HFFc6 (cell line): ENCODE data around the gene MYOM1. TPM values are rescaled to one million over a fixed set of nuclear protein-coding genes. Genes with fewer than 3 reads are reported as not detected.

Source experiments
- DNase-seq: peaks from one replicate; pipeline ENCODE4 v3.0.0-alpha.2; 2018
- H3K27ac Mint-ChIP-seq: 2 replicates; pipeline ENCODE4 v1.8.0; 2020; ENCODE audit warnings: mild to moderate bottlenecking, mixed read lengths
- H3K27me3 Mint-ChIP-seq: 2 replicates; pipeline ENCODE4 v1.8.0; 2021; ENCODE audit warnings: mild to moderate bottlenecking, moderate library complexity, mixed read lengths; ENCODE audit not compliant: insufficient read depth
- H3K36me3 Mint-ChIP-seq: 2 replicates; pipeline ENCODE4 v1.8.0; 2021; ENCODE audit warnings: low read depth, mixed read lengths
- H3K4me1 Mint-ChIP-seq: 2 replicates; pipeline ENCODE4 v1.8.0; 2020; ENCODE audit warnings: low read depth, mixed read lengths
- H3K4me3 Mint-ChIP-seq: 2 replicates; pipeline ENCODE4 v1.8.0; 2020; ENCODE audit warnings: mild to moderate bottlenecking, moderate library complexity, mixed read lengths
- H3K9me3 Mint-ChIP-seq: 2 replicates; pipeline ENCODE4 v1.8.0; 2020; ENCODE audit warnings: mild to moderate bottlenecking, mixed read lengths
- CTCF ChIP-seq: fragments of 200-600 bp; sonication (generic); IDR thresholded peaks from 2 replicates; pipeline ENCODE4 v1.5.0; 2021; ENCODE audit warnings: antibody characterized with exemption, mild to moderate bottlenecking
- total RNA-seq, 6 experiments: library from RNA; stranded (reverse); fragmentation: NEBNext Ultra II Directional; extraction: Animal tissue kit (Norgen Biotek cat#: 25700); gene quantifications; 2 replicates in 1 of 6; 3 replicates in 5 of 6; pipeline ENCODE4 v1.2.3, GENCODE V29; 2021

Gene MYOM1
- total RNA-seq, 6 experiments from 2014 or later: 0.03 to 0.14 (median 0.06) TPM; not detected in 2

GRCh38 chr18:3048820-3049349, 170.9 kb downstream of the MYOM1 start:
- TF ChIP-seq CTCF: no peak
- peaks cover 5% of the 10 kb centered on the region; the same call in 1 of the 2 replicates for H3K4me1 Mint-ChIP-seq
- H3K27me3 Mint-ChIP-seq: peaks cover 4% of the 10 kb centered on the region; the same call in 1 of the 2 replicates
- no peaks in the 10 kb centered on the region for H3K36me3 Mint-ChIP-seq
- no peak overlapping the region for H3K27ac Mint-ChIP-seq
- no peaks in the 10 kb centered on the region for H3K9me3 Mint-ChIP-seq
- no peak overlapping the region for H3K4me3 Mint-ChIP-seq
- no peak for DNase-seq

GRCh38 chr18:3048121-3048520, 171.6 kb downstream of the MYOM1 start:
- no peak for TF ChIP-seq CTCF
- Mint-ChIP-seq H3K36me3 (no peaks in the 10 kb centered on the region), H3K4me3 (no peak overlapping the region), H3K27me3 (peaks cover 2% of the 10 kb centered on the region; the same call in 1 of the 2 replicates), H3K27ac (no peak overlapping the region), H3K4me1 (peaks cover 5% of the 10 kb centered on the region; the same call in 1 of the 2 replicates), H3K9me3 (no peaks in the 10 kb centered on the region)
- no peak for DNase-seq

GRCh38 chr18:3046216-3046808, 173.5 kb downstream of the MYOM1 start:
- H3K27ac Mint-ChIP-seq: no peak overlapping the region
- peaks cover 2% of the 10 kb centered on the region; the same call in 1 of the 2 replicates for H3K27me3 Mint-ChIP-seq
- H3K4me1 Mint-ChIP-seq: peaks cover 5% of the 10 kb centered on the region; the same call in 1 of the 2 replicates
- H3K9me3 Mint-ChIP-seq: no peaks in the 10 kb centered on the region
- H3K36me3 Mint-ChIP-seq: no peaks in the 10 kb centered on the region
- TF ChIP-seq CTCF: no peak
- no peak for DNase-seq
- no peak overlapping the region for H3K4me3 Mint-ChIP-seq

DNA sequence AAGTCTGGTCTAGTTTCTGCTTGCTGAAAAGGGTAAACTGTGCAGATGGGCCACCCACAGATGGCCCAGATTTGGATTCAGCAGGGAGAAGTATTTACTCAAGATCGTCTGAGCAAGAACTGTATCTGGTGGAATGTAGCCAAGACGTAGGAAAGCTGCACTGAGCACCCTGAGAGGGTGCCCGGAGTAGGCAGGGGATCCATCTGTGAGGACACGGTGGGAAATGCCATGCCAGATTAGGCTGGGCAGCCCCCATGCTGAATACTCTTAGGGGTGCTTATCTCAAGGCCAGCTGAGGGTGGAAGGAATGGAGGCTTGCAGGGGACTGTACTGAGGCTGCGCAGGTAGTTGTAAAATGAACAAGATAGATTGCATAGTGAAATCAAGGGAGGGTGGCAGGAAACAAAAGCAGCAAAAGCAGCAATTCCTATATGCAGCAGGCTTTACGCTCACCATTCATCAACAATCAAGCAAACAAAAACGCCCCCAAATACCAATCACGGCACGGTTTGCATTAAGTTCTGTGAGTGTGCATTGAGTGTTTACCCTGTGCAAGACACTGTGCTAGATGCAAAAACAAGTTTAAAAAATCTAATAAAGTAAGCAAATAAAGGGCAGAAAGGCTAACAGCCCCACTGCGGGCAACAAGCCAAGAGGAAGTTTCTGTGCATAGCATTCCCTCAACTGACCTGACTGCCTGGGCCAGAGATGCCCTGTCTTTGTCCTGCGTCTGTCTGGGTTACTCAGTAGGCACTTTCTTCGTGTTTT, 174.7 kb downstream of the MYOM1 start:
- DNase-seq: no peak
- H3K4me1 Mint-ChIP-seq: peaks cover 5% of the 10 kb centered on the region; the same call in 1 of the 2 replicates
- H3K27me3 Mint-ChIP-seq: peaks cover 2% of the 10 kb centered on the region; the same call in 1 of the 2 replicates
- H3K36me3 Mint-ChIP-seq: no peaks in the 10 kb centered on the region
- no peak for TF ChIP-seq CTCF
- no peak overlapping the region for H3K4me3 Mint-ChIP-seq
- no peak overlapping the region for H3K27ac Mint-ChIP-seq
- H3K9me3 Mint-ChIP-seq: no peaks in the 10 kb centered on the region

GRCh38 chr18:3042379-3042778, 177.4 kb downstream of the MYOM1 start:
- peaks cover 5% of the 10 kb centered on the region for H3K4me1 Mint-ChIP-seq

More at GRCh38 chr18:3042379-3042778, 177.4 kb downstream of the MYOM1 start:
- no peak for TF ChIP-seq CTCF
- H3K27ac Mint-ChIP-seq: no peak overlapping the region
- no peaks in the 10 kb centered on the region; the same call in 1 of the 2 replicates for H3K27me3 Mint-ChIP-seq
- H3K36me3 Mint-ChIP-seq: no peaks in the 10 kb centered on the region
- no peak overlapping the region for H3K4me3 Mint-ChIP-seq
- DNase-seq: no peak
- H3K9me3 Mint-ChIP-seq: no peaks in the 10 kb centered on the region
